8988T (cell line): Measurements from ENCODE around the gene ZNF747.

Experiments used
- DNase-seq: peaks from one replicate; pipeline ENCODE4 v3.0.0; 2011

The ZNF747 gene

DNA sequence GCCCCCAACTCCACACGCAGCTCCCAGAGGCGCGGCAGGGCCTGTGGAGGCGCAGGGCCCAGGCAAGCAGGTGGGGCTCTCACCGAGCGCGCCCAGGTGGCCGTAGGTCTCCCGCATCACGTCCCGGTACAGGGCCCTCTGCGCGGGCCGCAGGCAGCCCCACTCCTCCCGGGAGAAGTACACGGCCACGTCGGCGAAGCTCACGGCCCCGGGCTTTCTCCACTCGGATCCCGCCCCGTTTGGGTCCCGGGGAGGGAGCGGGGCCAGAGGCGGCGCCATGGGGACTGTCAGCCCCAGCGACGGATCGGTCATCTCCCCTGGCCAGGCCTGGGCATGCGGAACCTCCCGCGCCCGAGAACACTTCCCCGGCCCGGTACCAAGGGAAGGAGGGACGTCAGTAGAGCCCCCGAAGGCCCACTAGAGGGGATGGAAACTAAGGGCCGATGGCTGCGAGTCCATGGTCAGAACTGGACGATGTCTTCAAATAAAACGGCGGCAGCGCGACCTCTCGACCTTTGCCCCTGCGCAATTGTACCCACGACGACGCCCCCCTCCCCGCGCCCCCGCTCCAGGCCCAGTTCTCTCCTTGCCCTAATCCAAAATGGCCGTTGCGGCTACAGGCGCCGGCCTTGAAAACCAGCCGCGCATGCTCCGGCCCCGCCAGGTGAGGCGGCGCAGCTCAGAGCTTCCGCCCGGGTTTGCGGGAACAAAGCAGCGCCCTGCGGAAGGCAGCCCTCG is at the start of gene ZNF747:
TSS of gene ZNF747 (minus strand) at position 491 of the 738 bp plus-strand sequence. CDS start at position 312, 179 bp downstream.
- peak; percentile 76 for DNase-seq

DNA sequence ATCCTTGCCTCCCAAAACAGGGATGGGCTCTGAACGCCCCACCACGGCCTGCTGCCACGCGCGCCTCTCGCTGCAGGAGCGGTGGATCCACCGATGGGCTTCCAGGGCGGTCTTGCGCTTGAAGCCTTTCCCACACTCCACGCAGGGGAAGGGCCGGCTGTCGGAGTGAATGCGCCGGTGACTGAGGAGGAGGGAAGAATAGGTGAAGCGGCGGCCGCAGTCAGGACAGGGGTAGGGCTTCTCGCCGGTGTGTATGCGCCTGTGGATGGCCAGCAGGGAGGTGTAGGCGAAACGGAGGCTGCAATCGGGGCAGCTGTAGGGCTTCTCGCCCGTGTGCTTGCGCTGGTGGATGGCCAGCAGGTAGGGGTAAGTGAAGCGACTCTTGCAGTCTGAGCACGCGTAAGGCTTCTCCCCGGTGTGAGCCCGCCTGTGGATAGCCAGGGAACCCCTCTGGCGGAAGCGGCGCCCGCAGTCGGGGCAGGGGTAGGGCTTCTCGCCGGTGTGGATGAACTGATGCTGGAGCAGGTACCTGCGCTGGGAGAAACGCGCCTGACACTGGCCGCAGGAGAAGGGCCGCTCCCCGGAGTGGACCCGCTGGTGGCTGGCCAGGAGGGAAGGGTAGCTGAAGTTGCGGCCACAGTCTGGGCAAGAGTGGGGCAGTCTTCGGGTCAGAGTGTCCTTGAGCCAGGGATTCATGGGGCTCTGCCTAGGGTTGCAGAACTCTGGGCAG is 48.1 kb upstream of the ZNF747 start:
- DNase-seq: no peak

DNA sequence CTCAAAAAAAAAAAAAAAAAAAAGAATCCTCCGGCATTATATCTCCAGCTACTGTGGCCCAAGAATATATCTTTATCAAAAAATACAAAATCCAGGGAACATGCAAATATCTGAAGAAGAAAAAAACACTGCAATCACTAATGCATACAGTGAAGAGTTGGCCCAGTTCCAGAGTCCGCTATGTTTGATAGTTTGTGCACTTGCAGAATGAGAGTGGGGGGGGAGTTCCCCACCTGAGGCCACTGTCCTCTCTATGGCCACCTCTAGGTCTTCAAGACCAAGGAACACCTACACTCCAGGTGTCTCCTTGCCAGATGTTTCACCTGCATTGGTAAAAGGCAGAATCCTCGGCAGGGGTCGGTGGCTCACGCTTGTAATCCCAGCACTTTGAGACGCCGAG is 46.8 kb upstream of the ZNF747 start:
- no peak for DNase-seq

DNA sequence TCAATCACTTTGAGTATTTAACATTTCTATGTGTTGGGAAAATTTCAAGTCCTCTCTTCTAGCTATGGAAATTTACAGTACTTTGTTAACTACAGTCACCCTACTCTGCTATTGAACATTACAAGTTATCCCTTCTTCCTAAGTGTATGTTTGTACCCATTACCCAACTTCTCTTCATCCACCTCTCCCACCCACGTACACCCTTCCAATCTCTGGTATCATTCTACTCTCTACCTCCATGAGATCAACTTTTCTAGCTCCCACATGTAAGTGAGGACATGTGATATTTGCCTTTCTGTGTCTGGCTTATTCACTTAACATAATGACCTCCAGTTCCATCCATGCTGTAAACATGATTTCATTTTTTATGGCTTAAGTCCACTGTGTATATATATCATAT is 40.0 kb upstream of the ZNF747 start:
- DNase-seq: no peak

DNA sequence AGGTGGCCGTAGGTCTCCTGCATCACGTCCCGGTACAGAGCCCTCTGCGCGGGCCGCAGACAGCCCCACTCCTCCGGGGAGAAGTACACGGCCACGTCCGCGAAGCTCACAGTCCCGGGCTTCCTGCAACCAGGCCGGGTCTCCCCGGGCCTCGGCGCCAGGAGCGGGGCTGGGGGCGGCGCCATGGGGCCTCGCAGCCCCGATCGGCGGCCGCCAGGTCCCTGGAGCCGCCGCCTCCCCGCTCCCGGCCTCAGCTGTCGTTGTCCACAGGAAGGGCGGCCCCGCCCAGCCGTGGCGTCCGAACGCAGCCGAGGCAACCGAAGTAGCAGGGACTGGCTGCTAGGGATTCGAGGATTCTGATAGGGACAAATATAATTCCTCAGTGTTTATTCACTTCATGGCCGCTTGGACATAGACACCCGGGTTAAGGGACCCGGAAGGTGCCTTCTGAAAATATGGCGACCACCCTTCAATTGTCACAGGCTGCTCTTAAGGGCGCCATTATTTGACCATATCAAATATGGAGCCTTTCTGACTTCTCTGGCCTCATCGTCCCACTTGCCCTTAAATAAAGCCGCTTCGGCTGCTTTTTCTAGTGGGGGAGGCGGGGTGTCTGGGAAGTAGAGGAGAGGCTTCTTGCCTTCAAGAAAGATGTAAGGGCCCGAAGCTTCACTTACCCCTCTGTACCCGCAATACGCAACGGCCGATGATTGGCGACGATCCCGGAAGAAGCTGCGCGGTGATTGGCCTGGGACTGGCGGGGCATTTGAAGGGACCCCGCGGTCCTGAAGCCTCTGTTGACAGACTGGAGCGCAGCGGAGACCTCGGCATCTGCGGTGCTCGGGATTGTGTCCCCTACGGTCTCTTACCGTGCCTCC is 37.0 kb upstream of the ZNF747 start, which contains the start of gene ZNF688:
TSS of gene ZNF688 (minus strand) at position 270 of the 878 bp plus-strand sequence. CDS start at position 185, 85 bp downstream.
- peak; percentile 78 for DNase-seq

DNA sequence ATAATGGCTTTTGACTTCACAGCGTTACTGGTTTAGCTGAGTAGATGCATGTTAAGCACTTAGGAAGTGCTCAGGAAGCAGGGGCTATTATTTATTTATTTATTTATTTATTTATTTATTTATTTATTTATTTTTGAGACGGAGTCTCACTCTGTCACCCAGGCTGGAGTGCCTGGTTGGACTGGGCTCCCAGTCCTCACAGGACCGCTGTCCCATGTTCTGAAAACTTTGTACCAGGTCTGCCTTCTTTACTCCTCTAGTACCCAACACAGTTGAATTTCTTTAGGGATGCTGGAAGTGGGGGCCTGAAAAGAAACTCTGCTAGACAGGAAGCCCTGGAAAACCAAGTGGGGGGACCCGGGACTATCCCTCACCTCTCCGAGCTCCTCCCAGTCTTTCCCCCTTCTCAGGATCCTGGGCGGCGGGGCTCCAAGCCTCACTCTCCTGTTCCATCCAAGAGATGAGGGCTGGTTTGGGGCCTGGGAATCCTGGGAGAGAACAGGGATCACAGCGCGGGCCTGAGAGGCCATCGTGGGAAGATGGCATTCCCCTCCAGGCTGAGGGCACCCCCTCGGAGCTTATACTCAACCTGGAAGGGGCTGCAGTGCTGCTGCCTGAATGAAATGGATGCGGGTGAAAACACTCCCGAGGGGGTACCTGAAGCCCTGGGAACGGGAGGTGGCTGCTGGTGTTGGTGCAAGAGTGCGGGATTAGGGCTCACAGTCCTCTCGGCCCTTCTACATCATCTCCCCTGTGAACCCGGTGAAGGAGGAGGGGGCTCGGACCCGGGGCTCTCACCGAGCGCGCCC is 36.2 kb upstream of the ZNF747 start:
- no peak for DNase-seq

GRCh38 chr16:30569746-30570635 is 35.3 kb upstream of the ZNF747 start:
- no peak for DNase-seq

GRCh38 chr16:30569281-30569680 is 34.6 kb upstream of the ZNF747 start:
- no peak for DNase-seq

DNA sequence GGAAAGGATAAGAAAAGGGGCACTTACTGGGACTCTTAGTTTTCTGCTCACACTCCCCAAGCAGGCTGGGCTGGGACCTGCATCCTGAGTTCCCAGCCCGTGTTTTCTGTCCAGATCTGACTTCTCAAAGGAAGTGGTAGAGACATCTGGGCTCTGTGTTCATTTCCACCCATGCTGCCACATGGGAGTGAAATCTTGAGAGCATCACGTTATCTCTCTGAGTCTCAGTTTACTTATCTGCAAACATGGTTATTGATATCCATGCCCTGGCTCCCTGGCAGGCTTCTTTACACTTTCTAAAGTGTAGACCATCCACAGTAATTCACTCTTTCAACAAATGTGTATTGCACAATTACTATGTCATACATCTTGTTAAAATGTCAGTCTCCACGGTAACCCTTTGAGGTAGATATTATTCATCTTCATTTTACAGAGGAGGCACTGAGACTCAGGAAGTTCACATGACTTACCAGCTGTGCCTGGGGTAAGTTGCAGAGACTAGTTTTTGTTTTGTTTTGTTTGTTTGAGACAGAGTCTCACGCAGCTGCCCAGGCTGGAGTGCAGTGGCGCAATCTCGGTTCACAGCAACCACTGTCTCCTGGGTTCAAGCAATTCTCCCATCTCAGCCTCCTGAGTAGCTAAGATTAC is 33.5 kb upstream of the ZNF747 start:
- DNase-seq: no peak

GRCh38 chr16:30567160-30567990 is 32.7 kb upstream of the ZNF747 start:
- no peak for DNase-seq

DNA sequence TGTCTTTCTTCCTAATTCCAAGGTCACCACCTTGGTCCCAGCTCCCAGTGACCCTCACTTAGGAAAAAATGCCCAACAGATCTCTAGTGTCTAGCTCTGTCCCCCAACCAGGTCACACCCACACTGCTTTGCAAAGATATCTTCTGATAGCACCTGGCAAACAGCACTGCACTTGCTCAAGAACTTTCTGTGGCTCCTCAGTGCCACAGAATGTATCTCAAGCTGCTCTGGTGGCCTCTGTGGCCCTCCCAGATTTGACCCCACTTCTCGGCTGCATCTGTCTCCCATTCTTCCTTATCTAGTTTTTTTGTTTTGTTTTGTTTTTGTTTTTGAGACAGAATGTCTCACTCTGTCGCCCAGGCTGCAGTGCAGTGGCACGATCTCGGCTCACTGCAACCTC is 31.9 kb upstream of the ZNF747 start:
- no peak for DNase-seq

- DNase-seq: no peak
Measured at GRCh38 chr16:30565984-30566383, 31.3 kb upstream of the ZNF747 start.

DNA sequence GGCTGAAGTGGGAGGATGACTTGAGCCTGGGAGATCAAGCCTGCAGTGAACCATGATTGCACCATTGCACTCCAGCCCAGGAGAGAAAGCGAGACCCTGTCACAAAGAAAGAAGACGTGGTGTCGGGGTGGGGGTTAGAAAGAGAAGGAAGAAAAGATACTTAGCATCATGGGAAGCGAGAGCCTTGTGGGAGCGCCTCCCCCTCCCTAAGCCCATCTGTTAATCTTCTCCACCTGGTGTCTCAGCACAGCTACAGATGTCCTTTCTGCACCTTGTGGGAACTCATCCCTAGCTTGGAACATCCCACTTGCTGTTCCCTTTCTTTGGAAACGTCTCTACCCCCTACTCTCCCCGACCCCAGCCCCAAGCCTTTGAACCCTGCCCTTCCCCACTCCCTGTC is 30.9 kb upstream of the ZNF747 start:
- DNase-seq: no peak

- no peak for DNase-seq
Measured at GRCh38 chr16:30562021-30562420, 27.4 kb upstream of the ZNF747 start.

DNA sequence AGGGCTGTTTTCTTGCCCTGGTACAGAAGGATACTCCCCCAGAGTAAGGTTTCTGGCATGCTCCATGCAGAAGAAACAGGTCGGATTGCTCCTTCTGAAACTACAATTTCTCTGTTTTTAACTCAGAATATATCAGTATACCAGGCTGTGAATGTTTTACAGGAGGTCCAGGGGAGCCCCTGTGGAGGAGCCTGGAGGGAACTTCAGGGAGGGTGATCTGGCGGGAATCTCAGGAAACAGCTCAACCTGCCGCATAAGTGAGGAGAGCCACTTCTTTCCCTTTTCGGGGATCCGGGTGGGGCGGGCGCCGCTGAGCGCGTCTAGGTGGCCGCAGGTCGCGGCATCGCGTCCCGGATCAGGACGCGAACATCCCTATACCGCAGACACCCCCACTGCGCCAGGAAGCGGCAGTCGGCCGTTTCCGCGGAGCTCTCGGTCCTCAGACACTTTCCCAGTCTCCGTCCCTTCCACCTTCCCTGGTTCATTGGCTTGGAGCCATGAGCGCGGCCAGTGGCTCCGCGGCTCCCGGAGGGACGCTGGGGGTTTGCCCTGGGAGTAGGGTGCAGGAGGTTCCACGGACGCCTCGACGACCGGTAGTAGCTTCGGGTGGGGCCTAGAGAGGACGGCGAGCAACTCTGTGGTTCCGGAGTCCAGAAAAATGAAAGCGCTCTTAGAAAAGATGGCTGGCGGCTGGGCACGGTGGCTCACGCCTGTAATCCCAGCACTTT is 26.6 kb upstream of the ZNF747 start:
- DNase-seq: no peak

- no peak for DNase-seq
Measured at GRCh38 chr16:30559690-30560089, 25.0 kb upstream of the ZNF747 start.

DNA sequence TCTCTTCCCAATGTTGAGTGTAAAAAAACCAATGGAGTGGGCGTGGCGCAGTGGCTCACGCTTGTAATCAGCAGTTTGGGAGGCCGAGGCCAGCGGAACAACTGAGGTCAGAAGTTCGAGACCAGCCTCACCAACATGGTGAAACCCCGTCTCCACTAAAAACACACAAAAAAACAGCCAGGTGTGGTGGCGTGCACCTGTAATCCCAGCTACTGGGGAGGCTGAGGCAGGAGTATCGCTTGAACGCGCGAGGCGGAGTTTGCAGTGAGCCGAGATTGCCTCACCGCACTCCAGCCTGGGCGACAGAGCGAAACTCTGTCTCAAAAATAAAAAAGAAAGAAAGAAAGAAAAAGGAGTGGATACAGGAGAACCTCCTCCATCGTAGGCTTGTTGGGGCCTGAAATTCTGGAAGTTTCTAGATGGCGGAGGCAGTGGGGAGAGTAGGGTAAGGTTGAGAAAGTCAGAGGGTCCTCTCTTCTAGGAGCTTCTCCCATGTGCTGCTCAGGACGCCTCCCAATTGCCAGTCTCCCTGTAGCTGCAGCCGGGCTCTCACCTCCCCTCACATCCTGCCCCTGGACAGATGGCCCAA is 24.2 kb upstream of the ZNF747 start:
- no peak for DNase-seq

DNA sequence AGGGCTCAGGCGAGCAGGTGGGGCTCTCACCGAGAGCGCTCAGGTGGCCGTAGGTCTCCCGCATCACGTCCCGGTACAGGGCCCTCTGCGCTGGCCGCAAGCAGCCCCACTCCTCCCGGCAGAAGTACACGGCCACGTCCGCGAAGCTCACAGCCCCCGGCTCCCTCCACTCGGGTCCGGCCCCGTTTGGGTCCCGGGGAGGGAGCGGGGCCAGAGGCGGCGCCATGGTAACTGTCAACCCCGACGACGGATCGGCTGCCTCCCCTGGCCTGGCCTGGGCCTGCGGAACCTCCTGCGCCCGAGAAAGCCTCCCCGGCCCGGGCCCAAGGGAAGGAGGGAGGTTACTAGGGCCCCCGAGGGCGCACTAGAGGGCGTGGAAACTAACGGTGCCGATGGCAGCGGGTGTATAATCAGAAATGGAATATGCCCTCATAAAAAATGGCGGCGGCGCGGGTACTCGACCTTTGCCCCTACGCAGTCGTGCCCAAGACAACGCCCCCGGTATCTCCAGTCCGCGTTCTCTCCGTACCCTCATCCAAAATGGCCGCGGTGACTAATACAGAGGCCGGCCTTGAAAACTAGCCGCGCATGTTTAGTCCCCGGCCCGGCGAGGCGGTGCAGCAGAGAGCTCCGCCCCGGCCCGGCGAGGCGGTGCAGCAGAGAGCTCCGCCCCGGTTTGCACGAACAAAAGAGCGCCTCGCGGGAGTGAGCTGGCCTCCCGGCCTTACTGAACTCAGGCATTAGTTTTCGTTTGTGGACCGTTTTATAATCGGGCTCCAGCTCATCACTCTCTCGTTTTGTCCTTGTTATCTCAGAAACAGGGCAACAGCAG is 23.5 kb upstream of the ZNF747 start, which contains the start of gene ZNF764:
TSS of gene ZNF764 (minus strand) at position 418 of the 832 bp plus-strand sequence. CDS start at position 226, 192 bp downstream.
- DNase-seq: peak; percentile 92
